Chondrocyte (in vitro differentiated cells): ENCODE data around the gene ZNF574. TPM values are rescaled to one million over a fixed set of nuclear protein-coding genes. Genes with fewer than 3 reads are reported as not detected.
"Not testable (repeated sequence)": the region's sequence is repeated elsewhere in the genome, so short reads cannot be mapped to it uniquely, and the experiment has no call there.

Source experiments
- DNase-seq: peaks from one replicate; pipeline ENCODE4 v3.0.0; 2021; ENCODE audit warnings: mixed read lengths, low spot score
- H3K27ac Mint-ChIP-seq: one replicate; pipeline ENCODE4 v1.8.0; 2021; ENCODE audit warnings: mild to moderate bottlenecking, moderate library complexity, mixed read lengths; ENCODE audit not compliant: unreplicated experiment
- H3K27me3 Mint-ChIP-seq: 2 replicates; pipeline ENCODE4 v1.8.0; 2021; ENCODE audit warnings: low read depth, mixed read lengths
- H3K36me3 Mint-ChIP-seq: 2 replicates; pipeline ENCODE4 v1.8.0; 2021; ENCODE audit warnings: low read depth, mixed read lengths
- H3K4me1 Mint-ChIP-seq: 2 replicates; pipeline ENCODE4 v1.8.0; 2021; ENCODE audit warnings: low read depth, mild to moderate bottlenecking, mixed read lengths
- H3K4me3 Mint-ChIP-seq: one replicate; pipeline ENCODE4 v1.8.0; 2021; ENCODE audit warnings: mild to moderate bottlenecking, moderate library complexity, mixed read lengths; ENCODE audit not compliant: unreplicated experiment
- H3K9me3 Mint-ChIP-seq: 2 replicates; pipeline ENCODE4 v1.8.0; 2021; ENCODE audit warnings: low read depth, mixed read lengths
- total RNA-seq: library from RNA; stranded (reverse); gene quantifications from 3 replicates; pipeline ENCODE4 v1.2.1, GENCODE V29; 2021
- TF ChIP-seq, protein P1 (sequence below): fragments of 200-600 bp; sonication (generic); IDR thresholded peaks from 2 replicates; pipeline ENCODE4 v1.5.0; 2021; ENCODE audit warnings: antibody characterized with exemption, mild to moderate bottlenecking, moderate library complexity

The ZNF574 gene
- total RNA-seq, 1 donor from 2014 or later: 13.0 TPM

DNA sequence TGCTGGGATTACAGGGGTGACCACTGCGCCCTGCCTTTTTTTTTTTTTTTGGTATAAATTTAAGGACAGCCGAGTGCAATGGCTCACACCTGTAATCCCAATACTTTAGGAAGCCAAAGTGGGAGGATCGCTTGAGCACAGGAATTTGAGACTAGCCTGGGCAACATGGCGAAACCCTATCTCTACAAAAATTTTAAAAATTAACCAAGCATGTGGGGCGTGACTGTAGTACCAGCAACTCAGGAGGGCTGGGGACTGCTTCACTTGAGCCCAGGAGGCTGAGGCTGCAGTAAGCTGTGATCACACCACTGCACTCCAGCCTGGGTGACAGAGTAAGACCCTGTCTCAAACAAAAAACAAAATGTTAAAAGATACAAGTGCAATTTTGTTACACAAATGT lies 21.5 kb downstream of the ZNF574 start:
- no peak for DNase-seq
- H3K9me3 Mint-ChIP-seq: no peaks in the 10 kb centered on the region
- H3K27me3 Mint-ChIP-seq: no peaks in the 10 kb centered on the region
- no peaks in the 10 kb centered on the region for H3K36me3 Mint-ChIP-seq
- peaks cover 4% of the 10 kb centered on the region for H3K4me1 Mint-ChIP-seq
- H3K4me3 Mint-ChIP-seq: no peak overlapping the region
- TF ChIP-seq, protein P1, sequence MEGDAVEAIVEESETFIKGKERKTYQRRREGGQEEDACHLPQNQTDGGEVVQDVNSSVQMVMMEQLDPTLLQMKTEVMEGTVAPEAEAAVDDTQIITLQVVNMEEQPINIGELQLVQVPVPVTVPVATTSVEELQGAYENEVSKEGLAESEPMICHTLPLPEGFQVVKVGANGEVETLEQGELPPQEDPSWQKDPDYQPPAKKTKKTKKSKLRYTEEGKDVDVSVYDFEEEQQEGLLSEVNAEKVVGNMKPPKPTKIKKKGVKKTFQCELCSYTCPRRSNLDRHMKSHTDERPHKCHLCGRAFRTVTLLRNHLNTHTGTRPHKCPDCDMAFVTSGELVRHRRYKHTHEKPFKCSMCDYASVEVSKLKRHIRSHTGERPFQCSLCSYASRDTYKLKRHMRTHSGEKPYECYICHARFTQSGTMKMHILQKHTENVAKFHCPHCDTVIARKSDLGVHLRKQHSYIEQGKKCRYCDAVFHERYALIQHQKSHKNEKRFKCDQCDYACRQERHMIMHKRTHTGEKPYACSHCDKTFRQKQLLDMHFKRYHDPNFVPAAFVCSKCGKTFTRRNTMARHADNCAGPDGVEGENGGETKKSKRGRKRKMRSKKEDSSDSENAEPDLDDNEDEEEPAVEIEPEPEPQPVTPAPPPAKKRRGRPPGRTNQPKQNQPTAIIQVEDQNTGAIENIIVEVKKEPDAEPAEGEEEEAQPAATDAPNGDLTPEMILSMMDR: no peak
- no peak overlapping the region for H3K27ac Mint-ChIP-seq

DNA sequence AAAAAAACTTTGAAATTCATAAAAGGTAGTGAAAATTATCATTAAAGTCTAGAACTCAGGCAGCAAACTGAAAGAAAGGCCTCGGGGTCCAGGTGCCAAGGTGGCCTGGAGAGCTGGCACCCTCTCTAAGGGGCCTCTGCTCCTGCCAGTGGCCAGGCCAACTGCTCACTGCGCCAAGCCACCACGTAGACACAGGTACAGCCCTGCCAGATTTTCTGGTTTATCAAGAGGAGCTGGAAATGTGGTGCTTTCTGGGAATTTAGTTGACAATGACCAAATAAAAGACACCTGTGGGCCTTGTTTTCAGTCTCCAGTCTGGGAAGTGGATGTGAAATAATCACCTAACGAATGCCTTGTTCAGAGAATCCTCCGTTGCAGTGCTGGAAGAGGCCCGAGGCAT lies 22.8 kb downstream of the ZNF574 start:
- TF ChIP-seq, protein P1: no peak
- H3K36me3 Mint-ChIP-seq: no peaks in the 10 kb centered on the region
- H3K4me1 Mint-ChIP-seq: peaks cover 4% of the 10 kb centered on the region
- H3K4me3 Mint-ChIP-seq: no peak overlapping the region
- H3K27ac Mint-ChIP-seq: no peak overlapping the region
- H3K27me3 Mint-ChIP-seq: no peaks in the 10 kb centered on the region
- no peaks in the 10 kb centered on the region for H3K9me3 Mint-ChIP-seq
- DNase-seq: no peak

DNA sequence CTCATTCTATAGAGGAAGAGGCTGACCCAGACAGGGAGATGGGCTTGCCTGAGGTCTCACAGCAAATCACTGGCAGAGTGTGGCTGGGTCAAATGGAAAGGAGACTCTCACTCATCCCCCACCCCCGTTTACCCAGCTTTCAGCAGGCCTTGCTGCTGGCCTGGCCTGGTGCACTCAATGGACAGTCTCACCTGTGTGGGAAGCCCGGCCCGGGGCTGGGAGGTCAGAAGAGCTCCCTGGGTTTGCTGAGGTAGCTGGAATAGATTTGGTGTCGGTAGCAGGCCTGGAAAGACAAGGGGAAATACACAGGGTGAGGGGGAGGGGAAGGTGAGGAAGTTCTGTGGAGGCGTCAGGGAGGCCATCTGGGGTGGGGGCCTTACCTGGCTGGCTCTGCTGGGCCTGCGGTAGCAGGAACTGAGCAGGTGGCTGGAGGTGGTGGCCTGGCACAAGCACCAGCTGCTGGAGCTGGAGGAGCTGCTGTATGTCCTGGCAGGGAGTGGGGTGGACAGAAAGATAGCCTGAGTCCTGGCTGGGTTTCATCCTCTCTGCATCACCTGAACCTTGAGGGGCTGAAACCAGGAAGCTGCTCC lies 23.5 kb downstream of the ZNF574 start:
- H3K9me3 Mint-ChIP-seq: no peaks in the 10 kb centered on the region
- H3K4me3 Mint-ChIP-seq: no peak overlapping the region
- DNase-seq: no peak
- TF ChIP-seq, protein P1: no peak
- no peaks in the 10 kb centered on the region for H3K27me3 Mint-ChIP-seq
- H3K27ac Mint-ChIP-seq: no peak overlapping the region
- H3K4me1 Mint-ChIP-seq: no peaks in the 10 kb centered on the region
- H3K36me3 Mint-ChIP-seq: no peaks in the 10 kb centered on the region

DNA sequence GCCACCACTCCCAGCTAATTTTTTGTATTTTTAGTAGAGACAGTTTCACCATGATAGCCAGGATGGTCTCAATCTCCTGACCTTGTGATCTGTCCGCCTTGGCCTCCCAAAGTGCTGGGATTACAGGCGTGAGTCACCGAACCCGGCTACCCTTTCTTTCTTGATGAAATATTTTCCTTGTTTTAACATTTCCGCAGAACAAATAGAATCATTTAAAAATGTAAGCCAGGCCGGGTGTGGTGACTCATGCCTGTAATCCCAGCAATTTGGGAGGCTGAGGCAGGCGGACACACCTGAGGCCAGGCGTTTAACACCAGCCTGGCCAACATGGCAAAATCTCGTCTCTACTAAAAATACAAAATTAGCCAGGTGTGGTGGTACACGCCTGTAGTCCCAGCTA lies 24.3 kb downstream of the ZNF574 start:
- H3K36me3 Mint-ChIP-seq, H3K4me3 Mint-ChIP-seq, H3K9me3 Mint-ChIP-seq, H3K4me1 Mint-ChIP-seq, DNase-seq, H3K27me3 Mint-ChIP-seq, H3K27ac Mint-ChIP-seq: not testable (repeated sequence)

DNA sequence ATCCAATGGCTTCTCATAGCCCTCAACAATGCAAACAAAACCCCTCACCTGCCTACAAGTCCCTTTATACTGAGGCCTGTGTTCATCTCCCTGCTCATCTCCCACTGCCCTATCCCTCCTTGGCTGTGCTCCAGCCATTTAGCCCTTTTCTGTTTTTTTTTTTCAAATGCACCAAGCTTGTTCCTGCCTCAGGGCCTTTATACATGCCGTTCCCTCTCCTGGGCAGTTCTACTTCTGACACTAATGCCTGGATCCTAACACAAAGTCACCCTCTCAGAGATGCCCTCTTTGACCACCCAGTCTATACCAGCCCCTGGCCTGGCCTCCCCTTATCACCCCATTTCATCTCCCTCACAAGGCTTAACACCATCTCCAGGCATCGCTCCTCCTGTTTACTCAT lies 26.9 kb downstream of the ZNF574 start:
- Mint-ChIP-seq H3K36me3 (no peaks in the 10 kb centered on the region), H3K9me3 (no peaks in the 10 kb centered on the region), H3K27me3 (peaks cover 14% of the 10 kb centered on the region), H3K4me3 (no peak overlapping the region), H3K27ac (no peak overlapping the region), H3K4me1 (no peaks in the 10 kb centered on the region)
- TF ChIP-seq, protein P1: no peak
- no peak for DNase-seq

DNA sequence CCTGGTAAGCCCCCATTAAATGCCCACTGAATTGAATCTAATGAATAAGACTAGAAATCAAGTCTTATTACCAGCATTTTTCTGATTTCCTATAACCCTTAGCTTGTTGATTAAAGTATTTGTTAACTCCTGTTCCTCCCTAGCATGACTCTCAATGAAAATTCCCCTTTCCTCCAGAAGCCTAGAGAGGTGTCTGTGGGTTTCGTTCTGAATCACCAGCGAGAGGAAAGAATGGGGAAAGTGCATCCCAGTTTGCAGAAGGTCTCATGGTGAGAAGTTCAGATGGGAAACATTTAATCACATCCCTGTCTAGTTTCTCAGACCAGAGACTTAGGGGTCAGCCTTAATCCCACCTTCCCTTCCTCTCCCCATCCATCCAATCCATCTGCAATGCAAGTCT lies 29.4 kb downstream of the ZNF574 start:
- Mint-ChIP-seq H3K27ac (no peak overlapping the region), H3K36me3 (no peaks in the 10 kb centered on the region), H3K27me3 (peaks cover 14% of the 10 kb centered on the region), H3K4me3 (no peak overlapping the region), H3K4me1 (peaks cover 4% of the 10 kb centered on the region), H3K9me3 (no peaks in the 10 kb centered on the region)
- no peak for DNase-seq
- TF ChIP-seq, protein P1: no peak
